ENCODE measurements around the gene DNAJA3. TPM values are rescaled to one million over a fixed set of nuclear protein-coding genes. Genes with fewer than 3 reads are reported as not detected.

DNAJA3 gene
- total RNA-seq, 1 donor from 2014 or later = 68.6 TPM

- intact Hi-C loops (cut with micrococcal nuclease) = loop anchor here (5.0 kb wide), 1 partner anchor 47 kb away; no protein-coding TSS in a partner anchor
Measured at GRCh38 chr16:4404247-4404966, 21.3 kb upstream of the DNAJA3 start.

- intact Hi-C loops (cut with micrococcal nuclease) = loop anchor here (5.0 kb wide), 1 partner anchor 48 kb away; no protein-coding TSS in a partner anchor
Measured at GRCh38 chr16:4404967-4405696, 20.5 kb upstream of the DNAJA3 start.

GRCh38 chr16:4407543-4408322 lies 17.9 kb upstream of the DNAJA3 start:
- intact Hi-C loops (cut with micrococcal nuclease) = no loop called here

GRCh38 chr16:4408323-4408690 lies 17.4 kb upstream of the DNAJA3 start:
- intact Hi-C loops (cut with micrococcal nuclease) = no loop called here

GRCh38 chr16:4409081-4409932 lies 16.4 kb upstream of the DNAJA3 start:
- intact Hi-C loops (cut with micrococcal nuclease) = no loop called here

- intact Hi-C loops (cut with micrococcal nuclease) = loop anchor here (5.0 kb wide), 1 partner anchor 207 kb away; no protein-coding TSS in a partner anchor
Measured at GRCh38 chr16:4410335-4411075, 15.2 kb upstream of the DNAJA3 start.

- intact Hi-C loops (cut with micrococcal nuclease) = loop anchor here (5.0 kb wide), 1 partner anchor 206 kb away; no protein-coding TSS in a partner anchor
Measured at GRCh38 chr16:4411684-4412083, 14.0 kb upstream of the DNAJA3 start.

- intact Hi-C loops (cut with micrococcal nuclease) = loop anchor here (5.0 kb wide), 1 partner anchor 205 kb away; no protein-coding TSS in a partner anchor
Measured at GRCh38 chr16:4412159-4412558, 13.5 kb upstream of the DNAJA3 start.

GRCh38 chr16:4412854-4413253 lies 12.8 kb upstream of the DNAJA3 start:
- intact Hi-C loops (cut with micrococcal nuclease) = loop anchor here (5.0 kb wide), 1 partner anchor 204 kb away; no protein-coding TSS in a partner anchor

GRCh38 chr16:4414187-4414917 lies 11.3 kb upstream of the DNAJA3 start:
- intact Hi-C loops (cut with micrococcal nuclease) = loop anchor here (2.0 to 5.0 kb wide), 2 partner anchors 62 to 203 kb away; partner anchors contain the start of gene HMOX2

GRCh38 chr16:4415538-4416199 lies 10.0 kb upstream of the DNAJA3 start:
- intact Hi-C loops (cut with micrococcal nuclease) = loop anchor here (1.0 to 5.0 kb wide), 4 partner anchors 10 to 143 kb away; partner anchors contain the start of genes CDIP1, DNAJA3, HMOX2 and TFAP4

- intact Hi-C loops (cut with micrococcal nuclease) = loop anchor here (1.0 to 5.0 kb wide), 3 partner anchors 9 to 144 kb away; partner anchors contain the start of genes CDIP1, DNAJA3 and TFAP4
Measured at GRCh38 chr16:4416200-4417032, 9.3 kb upstream of the DNAJA3 start, which contains the start of gene CORO7. CORO7 (minus strand) TSS chr16:4416596; CDS start chr16:4416518, 78 bp downstream.

- intact Hi-C loops (cut with micrococcal nuclease) = loop anchor here (5.0 kb wide), 1 partner anchor 147 kb away; the partner anchor contains the start of gene TFAP4
Measured at GRCh38 chr16:4419402-4419959, 6.2 kb upstream of the DNAJA3 start.

GRCh38 chr16:4420505-4421105 lies 5.1 kb upstream of the DNAJA3 start:
- intact Hi-C loops (cut with micrococcal nuclease) = loop anchor here (10.0 kb wide), 1 partner anchor 534 kb away; the partner anchor contains the start of gene SEC14L5

GRCh38 chr16:4426021-4426684 lies 485 bp downstream of the DNAJA3 start:
- intact Hi-C loops (cut with micrococcal nuclease) = loop anchor here (10.0 kb wide), 1 partner anchor 529 kb away; the partner anchor contains the start of gene SEC14L5

Data from T-helper 2 cell treated with Interferon-gamma antibody and Interleukin-4, amounts not matched to agents 100 ng/mL and 5 ng/mL, for 36 hours (primary cell).